NCI-H748 treated with DMSO at 0.1 percent for 48 hours (cell line): ENCODE measurements around the gene GJA10.
A peak's percentile ranks its signal among the peaks of the same experiment; 100 is the strongest.

Experiments used
- DNase-seq: peaks from one replicate; lab custom pipeline; 2025; lab: John Stamatoyannopoulos, UW

The GJA10 gene

DNA sequence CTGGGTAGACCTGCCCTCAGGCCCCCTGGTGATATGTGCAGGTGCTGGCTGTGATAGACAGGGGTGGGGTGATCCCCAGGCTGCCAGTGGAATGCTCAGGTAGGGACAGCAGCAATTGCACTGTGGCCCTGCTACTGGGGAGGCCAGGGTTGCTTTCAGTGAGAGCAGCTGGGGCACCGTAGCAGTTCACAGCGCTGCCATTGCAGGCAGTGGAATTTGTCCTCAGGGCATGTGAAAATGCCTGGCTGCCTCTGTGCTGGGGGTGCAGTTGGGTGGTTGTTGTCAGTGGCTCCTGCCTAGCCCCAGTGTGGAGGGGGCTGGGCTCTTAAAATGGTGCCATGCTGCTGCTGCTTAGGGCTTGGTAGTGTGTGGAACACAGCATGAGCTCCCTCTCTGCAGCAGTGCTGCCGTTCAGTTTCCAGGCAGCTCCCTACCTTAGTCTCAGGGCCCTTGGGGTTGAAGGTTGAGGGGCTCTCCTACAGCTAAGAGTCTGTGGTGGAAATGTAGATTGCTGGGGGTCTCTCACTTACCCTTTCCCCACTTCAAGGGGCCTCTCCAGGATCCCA lies 23.6 kb downstream of the GJA10 start:
- DNase-seq = no peak

DNA sequence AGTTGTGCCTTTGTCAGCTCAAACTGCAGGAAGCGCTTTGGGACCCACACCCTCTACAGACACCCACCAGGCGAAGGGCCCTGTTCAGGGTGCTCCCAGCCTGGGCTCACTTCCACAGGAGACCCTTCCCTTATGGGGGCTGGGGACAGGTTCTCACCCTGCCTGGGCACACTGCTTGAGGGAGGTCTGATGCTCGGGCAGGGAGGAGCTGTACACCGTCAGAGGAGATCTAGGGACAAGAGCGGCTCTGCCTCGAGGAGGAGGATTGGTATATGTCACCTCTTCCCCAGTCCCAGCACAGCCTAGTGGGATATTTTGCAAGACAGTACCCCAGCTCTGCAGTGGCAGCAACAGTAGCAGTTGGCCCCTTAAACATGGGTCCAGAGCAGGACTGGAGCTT lies 26.9 kb downstream of the GJA10 start:
- DNase-seq = no peak

DNA sequence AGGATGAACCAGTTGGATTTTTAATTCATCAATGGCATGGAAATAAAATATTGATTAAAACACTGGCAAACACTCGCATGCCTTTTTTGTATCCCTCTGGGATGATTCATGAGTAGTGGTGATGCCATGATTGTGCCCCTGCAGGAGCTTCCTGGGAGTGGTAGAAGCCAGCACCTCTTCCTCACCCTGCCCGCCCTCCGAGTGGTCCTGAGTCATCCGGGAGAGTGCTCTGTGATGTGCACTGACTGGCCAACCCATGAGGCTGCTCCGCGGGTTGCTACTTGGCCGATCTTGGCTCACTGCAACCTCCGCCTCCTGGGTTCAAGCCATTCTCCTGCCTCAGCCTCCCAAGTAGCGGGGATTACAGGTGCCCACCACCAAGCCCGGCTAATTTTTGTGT lies 27.4 kb downstream of the GJA10 start:
- DNase-seq = no peak

DNA sequence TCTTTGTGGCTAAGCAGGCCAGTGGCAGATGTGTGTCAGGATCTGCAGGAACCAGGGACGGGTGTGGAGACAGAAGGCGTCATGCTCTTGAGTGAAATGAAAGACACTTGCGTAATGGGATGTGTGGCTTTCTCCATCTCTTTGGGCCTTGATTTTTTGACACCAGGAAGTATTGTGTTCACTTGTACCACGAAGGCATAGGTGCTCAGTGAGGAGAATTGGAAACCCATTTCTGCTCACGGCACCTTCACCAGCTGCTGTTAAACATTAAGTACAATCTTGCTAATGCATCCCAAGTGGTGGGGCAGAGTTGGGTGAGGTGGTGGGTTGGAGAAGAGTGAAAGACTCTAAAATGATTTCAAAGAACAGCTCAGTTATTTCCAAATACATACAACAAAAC lies 30.0 kb downstream of the GJA10 start:
- DNase-seq = no peak

DNA sequence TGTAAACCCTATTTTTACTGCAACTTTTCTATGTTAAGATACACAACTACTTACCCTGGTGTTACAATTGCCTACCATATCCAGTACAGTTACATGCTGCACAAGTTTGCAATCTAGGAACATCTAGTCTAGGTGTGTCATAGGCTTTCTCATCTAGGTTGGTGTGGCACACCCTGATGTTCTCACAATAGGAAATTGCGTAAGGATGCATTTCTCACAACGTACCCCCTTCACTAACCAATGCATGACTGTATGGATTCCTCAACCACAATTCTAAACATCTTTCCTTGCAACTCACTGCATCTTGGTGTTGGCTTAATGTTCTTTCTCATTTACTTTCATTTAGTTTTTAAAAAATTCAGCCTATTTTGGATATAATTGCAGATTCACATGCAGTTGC lies 31.6 kb downstream of the GJA10 start:
- DNase-seq = no peak

DNA sequence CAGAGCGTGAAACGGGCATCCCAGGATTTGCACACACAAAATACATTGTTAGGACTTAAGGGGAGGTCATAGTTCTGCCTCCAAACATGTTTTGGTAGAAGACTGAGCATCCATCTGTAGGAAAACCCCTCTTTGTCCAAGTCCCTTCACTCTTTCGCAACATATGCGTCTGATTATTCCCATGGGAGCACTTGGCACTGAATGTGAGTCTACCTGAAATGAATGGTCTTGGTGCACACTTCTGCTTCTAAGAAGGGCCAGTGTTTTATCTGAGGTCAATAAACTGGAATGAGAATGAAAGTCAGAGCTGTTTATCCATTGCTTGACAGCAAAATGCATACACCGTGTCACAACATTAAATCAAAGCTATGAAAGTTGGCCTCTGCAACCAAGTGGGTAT lies 33.0 kb downstream of the GJA10 start:
- no peak for DNase-seq

DNA sequence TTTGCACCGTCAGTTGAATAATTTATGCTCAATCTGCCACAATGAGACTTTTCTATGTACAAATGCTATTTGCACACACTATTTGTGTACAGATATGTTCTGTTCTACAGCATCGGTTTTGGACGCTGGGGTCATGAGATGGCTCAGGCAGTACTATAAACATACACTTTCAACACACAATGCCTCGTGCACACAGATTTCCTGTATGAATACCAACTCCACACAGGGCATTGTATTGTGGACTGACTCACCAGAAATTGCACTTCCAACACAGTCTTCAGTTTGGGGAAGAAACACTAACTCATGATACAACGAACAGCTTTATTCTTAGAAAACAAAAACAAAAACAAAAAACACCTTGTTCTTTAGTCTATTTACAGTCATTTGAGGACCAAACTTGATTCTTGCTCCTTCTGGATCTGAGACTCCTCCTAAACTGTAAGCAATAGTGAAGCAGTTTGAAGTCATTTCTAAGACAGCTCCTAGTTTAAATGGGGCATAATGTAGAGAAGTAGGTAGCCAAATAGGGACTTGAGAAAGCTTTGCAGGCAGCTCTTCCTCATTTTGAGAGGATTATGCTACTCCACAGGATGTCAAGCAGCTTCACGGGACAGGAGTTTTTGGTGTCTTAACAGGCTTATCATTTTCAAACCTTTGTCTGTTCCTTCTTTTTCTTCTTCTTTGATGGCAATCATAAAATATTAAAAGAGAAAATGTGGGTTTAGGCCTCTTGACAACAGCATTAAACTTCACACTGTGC lies 33.7 kb downstream of the GJA10 start:
- DNase-seq = no peak

DNA sequence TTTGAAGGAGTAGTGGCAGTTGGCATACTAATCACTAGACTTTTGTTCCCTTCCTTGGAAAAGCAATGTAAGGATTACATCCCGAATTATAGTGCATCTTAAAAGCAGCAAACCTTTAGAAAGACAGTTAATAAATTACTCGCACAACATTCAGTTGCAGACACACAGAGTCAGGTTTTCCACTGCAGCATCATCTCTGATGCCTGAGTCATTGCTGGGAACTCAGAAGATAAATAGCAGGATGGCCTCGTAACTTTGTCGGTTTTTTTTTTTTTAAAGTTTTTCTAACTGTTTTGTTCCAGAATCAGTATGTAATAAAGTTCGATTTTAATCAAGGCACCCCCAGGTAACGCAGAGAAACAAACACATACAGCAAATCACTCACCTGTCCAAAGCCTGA lies 34.3 kb downstream of the GJA10 start:
- DNase-seq = no peak

DNA sequence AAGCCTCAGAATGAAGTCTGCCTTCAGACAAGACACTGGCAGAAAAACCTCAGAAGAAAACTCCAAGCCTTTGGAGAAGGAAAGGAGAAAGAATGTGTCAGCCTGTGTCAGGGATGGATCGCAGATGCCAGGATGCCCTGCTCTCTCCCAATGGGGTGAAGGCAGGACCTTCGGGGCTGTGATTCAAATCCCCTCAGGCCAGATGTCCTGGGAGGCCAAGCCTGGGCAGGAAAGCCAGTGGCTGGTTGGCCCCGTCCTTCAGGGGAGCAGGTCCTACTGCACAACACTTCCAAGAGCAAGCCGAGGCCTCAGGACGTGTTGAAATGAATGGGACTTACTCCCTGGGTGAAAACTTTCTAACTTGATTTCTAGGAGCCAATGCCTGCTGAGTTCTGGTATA lies 36.5 kb downstream of the GJA10 start:
- DNase-seq = no peak

DNA sequence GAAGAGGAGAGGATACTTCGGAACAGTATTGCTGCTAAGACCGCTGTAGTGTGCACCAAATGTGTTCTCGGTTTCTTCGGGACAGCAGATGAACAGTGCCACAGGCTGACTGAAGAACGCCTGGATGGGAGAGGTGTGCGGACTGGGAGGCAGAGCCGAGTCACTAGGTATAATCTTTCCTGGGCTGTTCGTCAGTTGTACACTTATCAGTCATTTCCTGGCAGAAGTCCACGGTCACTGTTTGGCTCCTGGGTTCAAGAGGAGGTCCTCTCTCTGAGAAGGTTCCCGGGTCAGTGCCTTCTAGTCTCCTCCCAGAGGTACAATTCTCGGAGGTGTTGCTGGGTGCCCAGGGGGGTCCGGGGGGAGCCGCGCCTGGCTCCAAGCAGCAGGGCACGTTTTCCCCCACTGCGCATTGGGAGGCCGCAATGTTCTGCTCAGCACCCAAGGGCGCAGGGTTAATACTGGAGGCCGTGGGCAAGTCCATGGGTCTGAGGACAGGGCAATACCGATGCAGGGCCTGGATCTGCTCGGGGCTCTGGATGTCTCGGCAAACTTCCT lies 38.1 kb downstream of the GJA10 start:
- DNase-seq = no peak

DNA sequence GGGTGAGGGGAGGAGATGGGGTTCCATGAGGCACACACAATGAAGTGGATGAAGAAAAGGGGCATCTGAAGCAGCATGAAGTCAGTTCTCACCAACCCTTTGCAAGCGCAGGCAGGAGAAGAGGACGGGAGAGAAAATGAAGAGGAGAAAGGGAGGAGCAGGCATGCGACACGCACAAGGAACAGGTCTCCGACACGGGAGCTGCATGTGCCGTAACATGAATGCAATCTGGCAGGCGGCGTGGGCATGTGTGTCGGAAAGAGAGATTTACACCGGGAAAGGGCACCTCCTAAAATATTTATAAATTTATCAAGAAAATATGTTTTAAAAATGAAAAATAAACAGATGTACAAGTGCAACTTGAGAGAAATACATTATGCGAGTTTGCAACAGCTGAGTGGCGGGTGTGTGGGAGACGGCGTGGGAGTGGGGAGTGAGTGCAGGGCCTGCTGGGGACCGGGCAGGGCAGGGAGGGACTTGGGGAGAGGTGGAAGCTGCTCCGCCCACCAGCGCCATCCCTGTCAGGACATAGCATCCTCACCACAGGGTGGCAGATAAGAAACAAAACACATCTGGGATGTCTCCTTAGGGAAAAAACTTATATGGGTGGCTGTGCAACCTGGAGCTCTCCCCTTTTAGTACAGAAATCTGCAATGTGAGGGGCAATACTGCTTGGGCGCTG lies 40.6 kb downstream of the GJA10 start:
- no peak for DNase-seq

DNA sequence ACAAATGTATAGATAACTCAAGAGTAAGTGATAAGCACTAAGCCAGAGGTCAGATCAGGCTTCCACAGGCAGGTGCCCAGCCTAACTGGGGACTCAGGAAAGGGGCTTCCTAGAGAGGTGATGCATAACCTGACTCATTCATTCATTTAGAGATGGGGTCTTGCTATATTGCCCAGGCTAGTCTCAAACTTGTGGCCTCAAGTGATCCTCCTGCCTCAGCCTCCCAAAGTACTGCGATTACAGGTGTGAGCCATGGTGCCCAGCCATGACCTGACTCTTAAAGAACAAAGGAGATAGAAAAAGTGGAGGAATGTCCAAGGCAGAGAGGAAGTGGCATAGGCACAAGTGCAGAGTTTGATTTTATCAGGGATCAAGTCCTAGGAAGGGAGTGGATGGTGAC lies 41.9 kb downstream of the GJA10 start:
- no peak for DNase-seq

DNA sequence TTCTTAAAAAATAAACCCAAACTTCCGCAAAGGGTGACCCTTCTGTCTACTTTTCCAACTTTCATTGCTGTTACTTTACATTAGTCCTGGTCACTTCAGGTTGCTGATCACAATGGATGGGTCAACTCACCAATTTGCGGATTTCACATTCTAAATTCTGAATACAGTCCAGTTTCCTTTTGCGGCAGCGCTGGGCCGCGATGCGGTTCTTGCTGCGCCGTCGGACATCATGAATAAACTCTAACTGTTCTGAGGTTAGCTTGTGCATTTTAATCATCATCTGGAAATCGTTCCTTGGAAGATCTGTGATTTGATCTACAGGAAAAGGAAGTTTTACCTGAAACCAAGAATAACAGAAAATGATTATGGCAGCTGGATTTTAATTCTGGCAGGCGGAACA lies 43.7 kb downstream of the GJA10 start:
- DNase-seq = no peak

DNA sequence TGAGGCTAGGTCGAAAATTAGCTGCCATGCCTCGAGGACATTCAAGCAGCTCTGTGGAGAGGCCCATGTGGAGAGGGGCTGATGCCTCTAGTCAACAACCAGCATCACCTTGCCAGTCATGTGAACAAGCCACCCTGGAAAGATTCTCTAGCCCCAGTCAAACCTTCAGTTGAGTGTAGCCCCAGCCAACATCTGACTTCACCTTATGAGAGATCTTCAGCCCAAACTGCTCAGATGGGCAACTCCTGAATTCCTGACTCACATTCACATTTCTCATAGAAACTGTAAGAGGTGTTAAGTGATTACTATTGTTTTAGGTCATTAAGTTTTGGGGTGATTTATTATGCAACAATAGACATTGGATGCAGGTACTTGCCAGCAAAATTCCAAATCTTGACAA lies 44.9 kb downstream of the GJA10 start:
- DNase-seq = no peak

DNA sequence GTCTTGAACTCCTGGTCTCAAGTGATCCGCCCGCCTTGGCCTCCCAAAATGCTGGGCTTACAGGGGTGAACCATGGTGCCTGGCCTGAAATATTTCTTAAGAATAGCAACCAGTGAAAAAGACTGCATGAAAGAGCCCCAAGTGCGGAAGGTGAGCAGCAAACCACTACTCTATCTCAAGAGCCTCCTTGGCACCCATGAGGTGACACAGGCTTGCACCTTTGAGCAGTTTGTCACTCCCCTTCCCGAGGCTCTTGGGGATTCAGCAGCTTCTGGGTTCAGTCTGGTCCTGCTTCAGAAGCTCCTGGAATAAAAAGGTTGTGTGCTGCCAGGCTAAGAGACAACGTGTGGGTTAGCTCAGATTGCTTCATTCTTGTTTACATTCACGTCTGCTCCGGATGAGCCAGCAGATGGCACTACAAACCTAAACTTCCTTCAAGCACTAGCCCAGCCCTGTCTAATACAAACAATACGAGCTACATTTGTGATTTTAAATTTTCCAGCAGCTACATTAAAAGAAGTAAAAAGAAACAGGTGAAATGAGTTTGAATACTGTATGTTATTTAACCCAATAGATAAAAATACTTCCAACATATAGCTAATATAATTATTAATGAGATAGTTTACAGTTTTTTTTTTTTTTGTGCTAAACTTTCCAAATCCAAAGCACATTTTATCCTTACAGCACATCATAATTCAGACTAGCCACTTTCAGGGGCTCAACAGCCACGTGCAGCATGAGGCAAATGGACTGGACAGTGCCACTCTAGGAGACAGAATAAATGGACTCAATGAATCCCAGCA lies 46.2 kb downstream of the GJA10 start:
- DNase-seq = peak; percentile 81

DNA sequence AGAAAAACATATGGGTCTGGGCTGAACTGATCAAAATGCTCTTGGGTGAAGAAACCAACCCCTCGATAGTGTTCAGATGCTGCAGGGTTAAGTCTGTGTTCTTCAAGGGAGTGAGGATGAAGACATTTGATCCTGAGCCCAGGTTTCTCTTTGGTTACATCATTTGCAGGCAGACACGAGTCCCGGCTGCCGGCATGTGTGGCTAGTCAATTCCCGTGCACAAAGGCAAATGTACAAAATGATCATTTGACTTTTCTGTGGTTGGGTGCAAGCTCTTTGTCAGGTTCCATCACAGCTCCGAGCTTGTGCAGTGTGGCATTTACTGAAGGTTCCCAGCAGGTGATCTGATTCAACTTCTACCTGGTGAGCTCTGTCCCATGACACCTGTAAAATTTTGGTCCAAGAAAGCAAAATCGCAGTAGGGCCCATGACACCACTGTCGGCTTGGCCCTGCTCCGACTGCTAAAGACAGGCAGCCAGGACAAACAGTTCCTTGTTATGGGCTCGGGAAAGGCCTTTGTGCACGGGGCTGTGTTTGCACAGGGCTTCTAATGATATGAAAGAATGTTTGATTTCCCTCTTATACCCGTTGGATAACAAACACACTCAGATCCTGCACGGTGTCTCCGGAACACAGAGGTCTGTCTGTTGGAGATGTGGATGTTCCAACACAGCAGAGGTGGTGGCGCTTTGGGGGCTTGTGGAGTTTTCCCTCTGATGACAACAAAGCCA lies 46.9 kb downstream of the GJA10 start:
- DNase-seq = peak; percentile 72

DNA sequence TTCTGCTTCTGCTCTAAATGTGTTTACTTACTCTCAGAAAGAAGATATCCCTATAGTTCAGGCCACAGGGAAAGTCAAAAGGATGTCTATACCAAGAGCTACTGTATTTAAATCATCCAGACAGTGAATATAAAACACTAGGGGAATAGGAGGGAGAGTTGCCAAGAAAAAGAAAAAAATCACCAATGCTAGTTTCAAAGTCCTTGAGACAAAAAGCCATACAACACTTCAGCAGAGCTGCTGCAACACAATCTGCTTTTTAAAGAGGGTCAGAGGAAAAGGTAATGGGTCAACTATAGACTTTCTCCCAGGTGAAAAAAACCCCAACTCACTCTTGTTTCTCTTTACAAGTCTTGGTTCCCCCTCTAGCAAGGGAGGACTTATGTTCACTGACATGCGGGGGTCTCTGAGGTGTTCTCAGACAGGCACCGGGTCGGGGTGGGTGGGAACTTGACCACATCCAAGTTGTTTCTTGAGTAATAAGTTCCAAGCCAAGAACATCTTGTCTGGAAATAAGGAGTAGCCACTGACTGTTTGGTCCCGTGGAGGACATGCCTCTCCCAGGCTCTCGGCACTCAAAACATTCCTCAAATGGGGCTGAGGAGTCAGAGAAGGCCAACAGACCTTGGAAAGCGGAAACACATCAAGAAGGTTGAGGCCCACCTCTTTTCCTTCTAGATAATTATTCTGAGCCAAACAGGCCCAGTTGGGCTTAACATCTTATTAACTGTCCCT lies 47.7 kb downstream of the GJA10 start:
- DNase-seq = no peak

DNA sequence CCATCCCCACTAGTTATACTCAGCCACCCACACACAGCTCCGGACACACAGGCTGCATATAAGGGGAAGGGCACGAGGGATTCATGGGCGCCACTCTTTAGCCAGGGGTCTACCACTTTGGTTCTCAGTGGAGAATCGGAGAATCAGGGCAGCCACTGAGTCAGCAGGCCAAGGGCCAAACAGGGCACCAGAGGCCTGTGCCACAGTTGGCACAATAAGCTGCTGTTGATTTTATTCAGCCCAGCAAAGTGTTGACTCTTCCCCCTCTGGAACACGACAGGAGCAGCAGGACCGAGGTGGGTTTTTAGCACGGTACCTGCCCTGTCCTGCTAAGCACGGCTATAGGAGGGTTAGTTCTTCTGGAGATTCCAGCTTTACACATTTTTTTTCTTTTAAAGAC lies 48.3 kb downstream of the GJA10 start:
- DNase-seq = no peak

DNA sequence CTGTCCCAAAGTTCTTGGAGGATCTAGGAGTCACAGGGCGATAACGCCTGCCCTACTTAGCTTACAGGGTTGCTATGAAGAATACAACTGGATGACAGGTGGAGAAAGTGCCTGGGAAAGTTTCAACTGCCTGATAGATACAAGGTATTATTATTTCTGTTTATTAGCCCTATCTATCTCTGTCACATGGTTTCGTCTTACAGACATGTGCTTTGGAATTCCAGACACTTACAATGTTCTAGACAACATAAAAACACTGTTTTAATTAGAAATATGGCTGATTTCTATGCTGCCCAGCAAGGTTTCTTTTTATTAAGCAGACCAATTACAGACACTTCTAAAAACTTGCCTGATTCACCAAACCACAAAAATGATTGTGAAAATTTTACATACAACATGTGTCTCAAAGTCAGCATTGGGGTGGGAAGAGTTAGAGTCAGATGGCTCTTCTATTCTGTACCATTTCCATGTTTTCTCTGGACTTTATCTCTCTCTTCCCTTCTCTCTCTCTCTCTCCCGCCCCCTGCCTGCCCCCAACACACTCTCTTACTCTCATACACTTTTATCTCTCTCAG lies 50.0 kb downstream of the GJA10 start:
- no peak for DNase-seq

DNA sequence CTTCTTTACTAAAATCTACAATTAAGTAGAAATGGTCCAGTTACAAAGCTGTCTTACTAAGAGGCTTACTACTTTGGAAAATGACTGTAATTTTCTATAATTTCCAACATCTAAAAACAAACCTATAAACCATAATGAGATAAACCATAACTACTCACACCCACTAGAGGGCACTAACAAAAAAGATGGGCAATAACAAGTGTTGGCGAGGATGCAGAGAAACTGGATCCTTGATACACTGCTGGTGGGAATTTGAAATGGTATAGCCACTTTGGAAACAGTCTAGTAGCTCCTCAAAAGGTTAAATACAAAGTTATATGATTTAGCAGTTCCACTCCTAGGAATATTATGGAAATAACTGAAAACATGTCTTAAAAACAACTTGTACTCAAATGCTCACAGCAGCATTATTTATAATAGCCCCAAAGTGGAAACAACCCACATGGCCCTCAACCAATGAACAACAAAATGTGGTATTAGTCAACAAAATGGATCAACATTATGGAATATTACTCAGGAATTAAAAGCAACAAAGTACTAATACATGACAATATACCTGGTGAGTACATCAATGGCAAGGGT lies 50.6 kb downstream of the GJA10 start:
- no peak for DNase-seq
